GM12878 (cell line): ENCODE measurements around the gene YPEL3. TPM values are rescaled to one million over a fixed set of nuclear protein-coding genes. Genes with fewer than 3 reads are reported as not detected.

Experiments used
- ATAC-seq: fragments of 200-7000 bp; cut with Tn5 transposase; 3 replicates; pipeline ENCODE4 v1.9.1; 2020; ENCODE audit warnings: mild to moderate bottlenecking, moderate library complexity
- BruUV-seq: library from RNA; stranded (reverse); fragments of 400-500 nt; replicated peaks from 2 replicates; lab custom pipeline; 2021; lab: Mats Ljungman, UMichigan
- CTCF ChIA-PET: fragments of 300-600 bp; sonication (Branson Sonifier 250); formaldehyde crosslinking; extraction: SDS; loops from one replicate; lab custom pipeline; 2021; ENCODE audit warnings: inconsistent platforms; lab: Yijun Ruan, JAX
- POLR2A ChIA-PET: fragments of 350-600 bp; formaldehyde crosslinking; extraction: SDS; loops from one replicate; lab custom pipeline; 2021; ENCODE audit warnings: inconsistent platforms; lab: Charles Lee
- RAD21 ChIA-PET: fragments of 300-600 bp; sonication (Branson Sonifier 250); formaldehyde crosslinking; loops from one replicate; lab custom pipeline; 2023; ENCODE audit warnings: antibody characterized with exemption; ENCODE audit not compliant: unreplicated experiment; lab: Charles Lee
- SMC1A ChIA-PET: fragments of 300-600 bp; sonication (Branson Sonifier 250); formaldehyde crosslinking; loops from one replicate; lab custom pipeline; 2023; ENCODE audit not compliant: unreplicated experiment, uncharacterized antibody; lab: Charles Lee
- DNase-seq: peaks from one replicate; pipeline ENCODE4 v3.0.0-alpha.2; 2011; ENCODE audit warnings: low read depth, low spot score
- FAIRE-seq: peaks from 3 replicates; lab custom pipeline; 2011; peaks lifted over from hg19 to GRCh38; lab: Jason Lieb, UNC
- H2AFZ ChIP-seq: 2 replicates; pipeline ENCODE4 v1.6.0; 2011; ENCODE audit warnings: low read depth, low read length, control low read depth; ENCODE audit not compliant: control insufficient read depth
- H3K27ac ChIP-seq: 2 replicates; pipeline ENCODE4 v1.5.1; 2011; ENCODE audit warnings: control low read depth; ENCODE audit not compliant: control insufficient read depth, insufficient read depth
- H3K27me3 ChIP-seq, 2 experiments: replicated peaks in 1 of 2; 2 replicates each; pipeline versions ENCODE4 v1.6.0 to v1.6.1; 2011; ENCODE audit warnings: low read length in 1 of 2; ENCODE audit not compliant: control insufficient read depth in 2 of 2, insufficient read depth in 2 of 2
- H3K36me3 ChIP-seq, 2 experiments: 2 replicates each; pipeline ENCODE4 v1.5.1; 2011; ENCODE audit warnings: low read length in 1 of 2; ENCODE audit not compliant: control insufficient read depth in 2 of 2, insufficient read depth in 2 of 2
- H3K4me1 ChIP-seq: 2 replicates; pipeline ENCODE4 v1.6.1; 2011; ENCODE audit warnings: mild to moderate bottlenecking, low read length, moderate library complexity, mixed read lengths; ENCODE audit not compliant: control insufficient read depth, insufficient read depth
- H3K4me2 ChIP-seq: 2 replicates; pipeline ENCODE4 v1.6.0; 2011; ENCODE audit warnings: control low read depth; ENCODE audit not compliant: control insufficient read depth, insufficient read depth
- H3K4me3 ChIP-seq: fragments of 200-600 bp; sonication (generic); 2 replicates; pipeline ENCODE4 v1.5.1; 2016
- H3K79me2 ChIP-seq: 2 replicates; pipeline ENCODE4 v1.6.0; 2011; ENCODE audit warnings: low read length; ENCODE audit not compliant: control insufficient read depth, insufficient read depth
- H3K9ac ChIP-seq: 2 replicates; pipeline ENCODE4 v1.8.0; 2011; ENCODE audit warnings: low read length, control low read depth, mixed read lengths; ENCODE audit not compliant: control insufficient read depth, insufficient read depth
- H3K9me3 ChIP-seq: replicated peaks from 3 replicates; pipeline ENCODE4 v1.5.1; 2011; ENCODE audit warnings: mild to moderate bottlenecking, low read length; ENCODE audit not compliant: control insufficient read depth, insufficient read depth
- H4K20me1 ChIP-seq: 2 replicates; pipeline ENCODE4 v1.6.0; 2011; ENCODE audit not compliant: control insufficient read depth, insufficient read depth
- CHD1 ChIP-seq: IDR thresholded peaks from 2 replicates; pipeline ENCODE4 v1.6.1; 2012; ENCODE audit warnings: low read depth, low read length, improper control_type of control experiment
- GABPA ChIP-seq: IDR thresholded peaks from 2 replicates; pipeline ENCODE4 v1.6.1; 2014; ENCODE audit warnings: antibody characterized with exemption, low read depth, mild to moderate bottlenecking, inconsistent platforms
- POLR2AphosphoS5 ChIP-seq: IDR thresholded peaks from 2 replicates; pipeline ENCODE4 v1.6.1; 2011; ENCODE audit warnings: mild to moderate bottlenecking, low read length, inconsistent platforms
- WGBS: methylation state at CpG from one replicate; pipeline ENCODE4 v1.1.6; 2016; ENCODE audit warnings: low lambda C conversion rate; ENCODE audit not compliant: insufficient replicate concordance, insufficient coverage; ENCODE audit errors: missing lambda C conversion rate; 5-methylcytosine and 5-hydroxymethylcytosine counted together
- in situ Hi-C: fragments of 300-500 bp; cut with MboI; formaldehyde crosslinking; loops from 9 replicates; pipeline ENCODE4 v1.14.3; 2018; ENCODE audit warnings: mixed read lengths
- intact Hi-C: fragments of 100-400 bp; cut with micrococcal nuclease; formaldehyde crosslinking; loops from one replicate; pipeline ENCODE4 v1.14.2; 2022; ENCODE audit not compliant: unreplicated experiment
- polyA plus RNA-seq, 11 experiments: library from polyadenylated mRNA; depleted of rRNA in 4 of 11; unstranded in 6 of 11; stranded (reverse) in 5 of 11; fragments of >200 nt; fragmentation: Nextera tagmentation in 4 of 11; fragmentation: Illumina TruSeq in 1 of 11; extraction: Ambion mirVana in 4 of 11; extraction: Trizol in 1 of 11; gene quantifications; 1 replicate in 1 of 11; 2 replicates in 10 of 11; pipeline versions ENCODE4 v1.2.1 to v1.2.3, GENCODE V29; 2011 to 2016; ENCODE audit warnings: inconsistent platforms in 2 of 11, missing spikeins in 2 of 11, low read depth in 1 of 11
- total RNA-seq, 4 experiments: library from RNA; depleted of rRNA in 3 of 4; stranded (reverse); fragments of >200 nt in 3 of 4; fragmentation: Illumina TruSeq in 1 of 4; extraction: Trizol in 1 of 4; gene quantifications; 2 replicates each; pipeline versions ENCODE4 v1.2.1 to v1.2.3, GENCODE V29; 2013 to 2021
- TF ChIP-seq, protein P1 (sequence below): fragments of 450-650 bp; conservative IDR thresholded peaks from 2 replicates; pipeline ENCODE4 v1.6.1; 2017; ENCODE audit warnings: mild to moderate bottlenecking, moderate library complexity

Gene YPEL3
- total and polyA plus RNA-seq, 10 of the 15 experiments (the other 5 are each of a cell fraction or from before 2014, with no cell fraction given) = 1.3 to 22.0 (median 12.1) TPM

DNA sequence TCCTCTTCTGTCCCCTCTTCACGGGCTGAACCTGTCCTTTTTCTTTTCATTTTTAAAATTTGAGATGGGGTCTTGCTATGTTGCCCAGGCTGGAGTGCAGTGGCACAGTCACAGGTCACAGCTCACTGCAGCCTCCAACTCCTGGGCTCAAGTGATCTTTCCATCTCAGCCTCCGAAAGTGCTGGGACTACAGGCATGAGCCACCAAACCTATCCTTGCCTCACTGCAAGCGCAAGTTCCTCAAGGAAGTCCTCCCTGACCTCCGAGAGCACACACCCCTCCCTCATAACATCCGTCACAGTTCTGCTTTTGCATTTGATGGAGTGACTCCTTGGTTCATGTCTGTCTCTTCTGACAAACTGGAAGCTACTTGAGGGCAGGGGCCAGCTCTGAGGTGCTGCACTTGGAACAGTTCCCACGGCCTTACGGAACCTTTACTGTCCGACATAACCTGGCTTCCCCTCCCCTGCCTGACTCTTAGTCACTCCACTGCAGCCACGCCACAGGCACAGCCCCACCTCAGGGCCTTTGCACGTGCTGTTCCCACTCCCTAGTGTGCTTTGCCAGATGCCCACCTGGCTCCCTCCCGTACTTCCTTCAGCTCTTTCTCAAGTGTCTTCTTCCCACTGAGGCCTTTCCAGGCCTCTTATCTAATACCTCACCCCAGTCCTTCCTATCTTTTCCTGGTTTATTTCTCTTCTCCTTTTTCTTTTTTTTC lies 8.7 kb downstream of the YPEL3 start:
- no peaks in the 10 kb centered on the region for H3K9me3 ChIP-seq
- no peak overlapping the region for H3K27ac ChIP-seq
- H3K36me3 ChIP-seq = peaks cover 18 to 25% of the 10 kb centered on the region in 2 experiments; a peak in 3 of 4 replicates
- no peak overlapping the region for H3K4me3 ChIP-seq
- no peak overlapping the region for H3K4me2 ChIP-seq
- POLR2A ChIA-PET = interaction anchor here (0.7 to 0.8 kb wide), 2 partner anchors 21 to 85 kb away, joined by 5 to 6 read pairs; partner anchors contain the start of gene ALDOA
- FAIRE-seq (no peak), DNase-seq (no peak), ATAC-seq (no peak)
- H3K27me3 ChIP-seq = no peaks in the 10 kb centered on the region
- no peak for TF ChIP-seq CHD1
- CTCF ChIA-PET = no interaction called here
- H3K9ac ChIP-seq = no peak overlapping the region
- SMC1A ChIA-PET = no interaction called here
- intact Hi-C loops (no loop called here), in situ Hi-C loops (loop anchor here (25.0 kb wide), 1 partner anchor 1800 kb away; no protein-coding TSS in a partner anchor)
- H3K79me2 ChIP-seq = no peaks in the 10 kb centered on the region
- no peaks in the 10 kb centered on the region for H4K20me1 ChIP-seq
- BruUV-seq = no TSS peak
- no peak overlapping the region for H2AFZ ChIP-seq
- RAD21 ChIA-PET = no interaction called here
- peaks cover 7% of the 10 kb centered on the region for H3K4me1 ChIP-seq
- 82% methylated on average over 11 of the region's 11 CpGs for WGBS

DNA sequence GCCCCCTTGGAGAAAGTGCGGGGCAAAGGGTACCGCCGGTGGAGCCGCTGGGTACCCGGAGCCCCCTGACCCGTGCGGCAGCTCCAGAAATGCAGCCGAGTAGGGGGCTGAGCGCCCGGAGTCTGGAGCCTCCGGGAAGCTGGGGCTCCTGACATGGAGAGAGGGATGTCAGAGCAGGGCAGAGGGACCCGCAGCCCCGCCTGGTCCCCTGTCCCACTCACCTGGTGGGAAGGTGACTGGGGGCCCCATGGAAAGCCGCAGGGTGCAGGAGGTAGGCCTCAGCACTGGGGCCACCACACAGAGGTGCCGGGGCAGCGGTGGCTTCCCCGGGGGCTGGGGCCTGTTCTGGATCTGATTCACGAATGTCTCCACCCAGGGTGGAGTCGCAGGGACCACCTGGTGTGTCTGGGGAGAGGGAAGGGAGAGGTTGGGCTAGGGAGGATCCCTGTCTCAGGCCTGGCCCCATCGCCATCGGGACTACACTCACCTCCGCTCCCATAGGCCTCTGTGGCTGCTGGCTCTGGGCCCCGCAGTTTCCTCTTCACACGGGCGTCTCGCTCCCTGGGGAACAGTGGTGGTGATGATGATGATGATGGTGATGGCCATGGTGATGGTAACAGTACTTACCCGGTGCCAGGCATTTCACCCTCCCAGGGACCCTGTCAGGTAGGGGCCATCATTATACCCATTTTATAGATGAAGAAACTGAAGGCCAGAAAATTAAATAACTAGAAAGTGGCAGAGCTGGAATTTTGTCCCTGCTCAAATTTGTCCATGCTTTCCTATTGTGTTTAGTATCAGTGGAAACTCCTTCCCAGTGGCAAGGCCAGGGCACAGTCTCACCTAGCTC lies 9.5 kb downstream of the YPEL3 start:
- Histone ChIP-seq H3K79me2 (no peaks in the 10 kb centered on the region), H3K4me2 (no peak overlapping the region), H3K27ac (no peak overlapping the region), H3K4me1 (peaks cover 2% of the 10 kb centered on the region; the same call in 1 of the 2 replicates), H3K9me3 (no peaks in the 10 kb centered on the region), H3K4me3 (no peak overlapping the region), H4K20me1 (no peaks in the 10 kb centered on the region), H3K36me3 (peaks cover 18 to 27% of the 10 kb centered on the region in 2 experiments; a peak in 3 of 4 replicates), H3K27me3 (no peaks in the 10 kb centered on the region), H2AFZ (no peak overlapping the region), H3K9ac (no peak overlapping the region)
- FAIRE-seq (no peak), DNase-seq (no peak), ATAC-seq (no peak)
- SMC1A ChIA-PET = no interaction called here
- in situ Hi-C loops = loop anchor here (25.0 kb wide), 1 partner anchor 1801 kb away; no protein-coding TSS in a partner anchor
- TF ChIP-seq GABPA (no peak), POLR2AphosphoS5 (peak; percentile 57; the same call in 1 of the 2 replicates)
- TF ChIP-seq, protein P1, sequence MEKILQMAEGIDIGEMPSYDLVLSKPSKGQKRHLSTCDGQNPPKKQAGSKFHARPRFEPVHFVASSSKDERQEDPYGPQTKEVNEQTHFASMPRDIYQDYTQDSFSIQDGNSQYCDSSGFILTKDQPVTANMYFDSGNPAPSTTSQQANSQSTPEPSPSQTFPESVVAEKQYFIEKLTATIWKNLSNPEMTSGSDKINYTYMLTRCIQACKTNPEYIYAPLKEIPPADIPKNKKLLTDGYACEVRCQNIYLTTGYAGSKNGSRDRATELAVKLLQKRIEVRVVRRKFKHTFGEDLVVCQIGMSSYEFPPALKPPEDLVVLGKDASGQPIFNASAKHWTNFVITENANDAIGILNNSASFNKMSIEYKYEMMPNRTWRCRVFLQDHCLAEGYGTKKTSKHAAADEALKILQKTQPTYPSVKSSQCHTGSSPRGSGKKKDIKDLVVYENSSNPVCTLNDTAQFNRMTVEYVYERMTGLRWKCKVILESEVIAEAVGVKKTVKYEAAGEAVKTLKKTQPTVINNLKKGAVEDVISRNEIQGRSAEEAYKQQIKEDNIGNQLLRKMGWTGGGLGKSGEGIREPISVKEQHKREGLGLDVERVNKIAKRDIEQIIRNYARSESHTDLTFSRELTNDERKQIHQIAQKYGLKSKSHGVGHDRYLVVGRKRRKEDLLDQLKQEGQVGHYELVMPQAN = no peak
- POLR2A ChIA-PET = interaction anchor here (0.8 kb wide), 1 partner anchor 20 kb away, joined by 5 read pairs; the partner anchor contains the start of gene ALDOA
- intact Hi-C loops = no loop called here
- CTCF ChIA-PET = no interaction called here
- WGBS = 64% methylated on average over 26 of the region's 27 CpGs
- RAD21 ChIA-PET = no interaction called here
- no TSS peak for BruUV-seq
